ENCODE results near the gene CYTL1.

CYTL1 gene

DNA sequence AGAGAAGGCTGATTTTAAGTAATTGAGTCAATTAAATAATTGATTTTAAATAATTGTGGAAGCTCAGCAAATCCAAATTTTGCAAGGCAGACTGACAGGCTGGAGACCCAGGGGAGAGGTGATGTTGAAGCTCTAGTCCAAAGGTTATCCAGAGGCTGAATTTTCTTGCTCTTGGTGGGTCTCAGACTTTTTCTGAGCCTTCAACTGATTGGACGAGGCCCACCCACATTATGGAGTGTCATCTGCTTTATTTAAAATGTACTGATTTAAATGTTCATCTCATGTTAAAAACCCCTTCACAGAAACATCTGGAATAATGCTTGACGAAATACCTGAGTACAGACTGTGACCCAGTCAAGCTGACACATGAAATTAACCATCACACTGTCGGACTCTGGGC is 11.7 kb upstream of the CYTL1 start:
- DNase-seq, result no peak
- Mint-ChIP-seq H3K36me3 (ENCODE audit: low read depth) (no peaks in the 10 kb centered on the region), H3K27me3 (ENCODE audit: low read depth, poor library complexity) (peaks cover 31% of the 10 kb centered on the region), H3K4me1 (peaks cover 31% of the 10 kb centered on the region), H3K9me3 (no peaks in the 10 kb centered on the region), H3K27ac (no peak overlapping the region), H3K4me3 (no peak overlapping the region)
- TF ChIP-seq, protein P1, sequence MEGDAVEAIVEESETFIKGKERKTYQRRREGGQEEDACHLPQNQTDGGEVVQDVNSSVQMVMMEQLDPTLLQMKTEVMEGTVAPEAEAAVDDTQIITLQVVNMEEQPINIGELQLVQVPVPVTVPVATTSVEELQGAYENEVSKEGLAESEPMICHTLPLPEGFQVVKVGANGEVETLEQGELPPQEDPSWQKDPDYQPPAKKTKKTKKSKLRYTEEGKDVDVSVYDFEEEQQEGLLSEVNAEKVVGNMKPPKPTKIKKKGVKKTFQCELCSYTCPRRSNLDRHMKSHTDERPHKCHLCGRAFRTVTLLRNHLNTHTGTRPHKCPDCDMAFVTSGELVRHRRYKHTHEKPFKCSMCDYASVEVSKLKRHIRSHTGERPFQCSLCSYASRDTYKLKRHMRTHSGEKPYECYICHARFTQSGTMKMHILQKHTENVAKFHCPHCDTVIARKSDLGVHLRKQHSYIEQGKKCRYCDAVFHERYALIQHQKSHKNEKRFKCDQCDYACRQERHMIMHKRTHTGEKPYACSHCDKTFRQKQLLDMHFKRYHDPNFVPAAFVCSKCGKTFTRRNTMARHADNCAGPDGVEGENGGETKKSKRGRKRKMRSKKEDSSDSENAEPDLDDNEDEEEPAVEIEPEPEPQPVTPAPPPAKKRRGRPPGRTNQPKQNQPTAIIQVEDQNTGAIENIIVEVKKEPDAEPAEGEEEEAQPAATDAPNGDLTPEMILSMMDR (IDR thresholded peaks at IDR 0.05), result no peak

GRCh38 chr4:5030221-5030620 is 11.0 kb upstream of the CYTL1 start:
- no peak overlapping the region for H3K27ac Mint-ChIP-seq
- H3K36me3 Mint-ChIP-seq (ENCODE audit: low read depth), result no peaks in the 10 kb centered on the region
- H3K27me3 Mint-ChIP-seq (ENCODE audit: low read depth, poor library complexity), result peaks cover 28% of the 10 kb centered on the region
- peaks cover 28% of the 10 kb centered on the region for H3K4me1 Mint-ChIP-seq
- no peak for DNase-seq
- TF ChIP-seq, protein P1 (IDR thresholded peaks at IDR 0.05), result no peak
- H3K9me3 Mint-ChIP-seq, result no peaks in the 10 kb centered on the region
- no peak overlapping the region for H3K4me3 Mint-ChIP-seq

DNA sequence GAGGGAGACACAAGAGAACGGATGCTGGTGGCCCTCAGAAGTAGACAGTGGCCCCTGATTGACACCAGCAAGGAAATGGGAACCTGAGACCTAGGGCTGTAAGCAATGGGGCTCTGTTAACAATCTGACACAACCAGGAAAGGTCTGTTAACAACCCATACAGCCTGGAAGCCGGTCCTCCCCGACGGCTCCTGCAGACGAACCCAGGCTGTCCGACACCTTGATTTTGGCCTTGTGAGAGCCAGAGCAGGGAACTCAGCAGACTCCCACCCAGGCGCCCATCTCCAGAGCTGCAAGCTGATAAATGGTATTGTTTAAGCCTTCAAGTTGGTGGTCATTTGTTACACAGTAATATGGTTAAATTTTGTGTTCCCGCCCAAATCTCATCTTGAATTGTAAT is 10.2 kb upstream of the CYTL1 start:
- Mint-ChIP-seq H3K4me3 (no peak overlapping the region), H3K4me1 (peaks cover 21% of the 10 kb centered on the region), H3K27me3 (ENCODE audit: low read depth, poor library complexity) (peaks cover 28% of the 10 kb centered on the region), H3K27ac (no peak overlapping the region), H3K36me3 (ENCODE audit: low read depth) (no peaks in the 10 kb centered on the region), H3K9me3 (no peaks in the 10 kb centered on the region)
- TF ChIP-seq, protein P1 (IDR thresholded peaks at IDR 0.05), result no peak
- DNase-seq, result no peak

DNA sequence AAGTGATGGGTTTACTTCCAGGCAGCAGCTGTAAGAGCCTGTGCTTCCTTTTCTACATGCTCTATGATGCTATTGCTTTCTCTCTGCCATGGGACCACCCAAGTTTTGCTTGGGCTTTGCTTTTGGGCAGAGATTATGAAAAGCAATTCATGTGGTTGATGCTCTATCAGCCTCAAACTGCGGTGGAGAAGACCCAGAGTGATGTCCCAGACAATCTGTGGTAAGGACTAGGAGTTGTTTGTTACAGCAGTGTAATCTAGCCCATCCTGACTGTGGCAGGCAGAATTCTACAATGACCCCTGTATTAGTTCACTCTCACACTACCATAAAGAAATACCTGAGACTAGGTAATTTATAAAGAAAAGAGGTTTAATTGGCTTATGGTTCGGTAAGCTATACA is 9.2 kb upstream of the CYTL1 start:
- no peaks in the 10 kb centered on the region for H3K36me3 Mint-ChIP-seq (ENCODE audit: low read depth)
- H3K9me3 Mint-ChIP-seq, result peaks cover 4% of the 10 kb centered on the region
- TF ChIP-seq, protein P1 (IDR thresholded peaks at IDR 0.05), result no peak
- H3K4me1 Mint-ChIP-seq, result peaks cover 11% of the 10 kb centered on the region
- no peak overlapping the region for H3K27ac Mint-ChIP-seq
- no peak overlapping the region for H3K4me3 Mint-ChIP-seq
- DNase-seq, result no peak
- peaks cover 30% of the 10 kb centered on the region for H3K27me3 Mint-ChIP-seq (ENCODE audit: low read depth, poor library complexity)

GRCh38 chr4:5027346-5027745 is 8.1 kb upstream of the CYTL1 start:
- TF ChIP-seq, protein P1 (IDR thresholded peaks at IDR 0.05), result no peak
- Mint-ChIP-seq H3K4me3 (no peak overlapping the region), H3K4me1 (no peaks in the 10 kb centered on the region), H3K36me3 (ENCODE audit: low read depth) (no peaks in the 10 kb centered on the region), H3K27me3 (ENCODE audit: low read depth, poor library complexity) (peaks cover 34% of the 10 kb centered on the region), H3K27ac (no peak overlapping the region), H3K9me3 (peaks cover 12% of the 10 kb centered on the region)
- no peak for DNase-seq

DNA sequence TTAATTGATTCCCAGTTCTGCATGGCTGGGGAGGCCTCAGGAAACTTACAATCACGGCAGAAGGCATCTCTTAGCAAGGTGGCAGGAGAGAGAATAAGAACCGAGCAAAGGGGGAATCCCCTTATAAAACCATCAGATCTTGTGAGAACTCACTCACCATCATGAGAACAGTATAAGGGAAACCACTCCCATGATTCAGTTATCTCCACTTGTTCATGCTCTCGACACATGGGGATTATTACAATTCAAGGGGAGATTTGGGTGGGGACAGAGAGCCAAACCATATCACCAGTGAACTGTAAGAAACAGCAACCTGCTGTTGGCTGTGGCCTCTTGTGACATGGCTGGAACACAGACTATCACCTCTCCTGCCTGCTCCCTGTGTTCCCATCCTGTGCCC is 7.1 kb upstream of the CYTL1 start:
- TF ChIP-seq, protein P1 (IDR thresholded peaks at IDR 0.05), result no peak
- no peak overlapping the region for H3K4me3 Mint-ChIP-seq
- H3K9me3 Mint-ChIP-seq, result peaks cover 12% of the 10 kb centered on the region
- peaks cover 37% of the 10 kb centered on the region for H3K27me3 Mint-ChIP-seq (ENCODE audit: low read depth, poor library complexity)
- no peaks in the 10 kb centered on the region for H3K4me1 Mint-ChIP-seq
- DNase-seq, result no peak
- no peak overlapping the region for H3K27ac Mint-ChIP-seq
- no peaks in the 10 kb centered on the region for H3K36me3 Mint-ChIP-seq (ENCODE audit: low read depth)
